Cardiac muscle cell (in vitro differentiated cells and primary cell): ENCODE data around the gene CCDC74A. TPM values are rescaled to one million over a fixed set of nuclear protein-coding genes. Genes with fewer than 3 reads are reported as not detected.
"Not testable (repeated sequence)": the region's sequence is repeated elsewhere in the genome, so short reads cannot be mapped to it uniquely, and the experiment has no call there.

Experiments used
- DNase-seq, 2 donors: peaks; one replicate each; pipeline versions ENCODE4 v3.0.0 to v3.0.0-alpha.2; 2010 to 2017; ENCODE audit warnings: low read depth in 1 of 2, low spot score in 1 of 2
- H3K27ac ChIP-seq: fragments of 200-600 bp; sonication (generic); 2 replicates; pipeline ENCODE4 v1.5.1; 2016
- H3K27me3 ChIP-seq: fragments of 200-600 bp; sonication (generic); 2 replicates; pipeline ENCODE4 v1.6.0; 2016; ENCODE audit warnings: control low read depth
- H3K36me3 ChIP-seq: fragments of 200-600 bp; sonication (generic); 2 replicates; pipeline ENCODE4 v1.5.1; 2016; ENCODE audit warnings: control low read depth
- H3K4me1 ChIP-seq: fragments of 200-600 bp; sonication (generic); 2 replicates; pipeline ENCODE4 v1.8.1; 2017; ENCODE audit warnings: low read depth, mild to moderate bottlenecking, mixed run types
- H3K4me3 ChIP-seq: fragments of 200-600 bp; sonication (generic); 2 replicates; pipeline ENCODE4 v1.5.1; 2016; ENCODE audit warnings: mild to moderate bottlenecking
- H3K9me3 ChIP-seq: fragments of 200-600 bp; sonication (generic); 2 replicates; pipeline ENCODE4 v1.5.1; 2017; ENCODE audit warnings: low read depth, mild to moderate bottlenecking, control low read depth
- polyA plus RNA-seq: library from polyadenylated mRNA; unstranded; fragments of >200 nt; fragmentation: Nextera tagmentation; extraction: Ambion mirVana; gene quantifications from 2 replicates; pipeline ENCODE4 v1.2.1, GENCODE V29; 2016
- total RNA-seq: library from RNA; depleted of rRNA; stranded (reverse); fragments of >200 nt; gene quantifications from 2 replicates; pipeline ENCODE4 v1.2.3, GENCODE V29; 2016

The CCDC74A gene
- total RNA-seq (6.3 and 20.6 TPM in 2 replicates), polyA plus RNA-seq (9.6 and 10.4 TPM in 2 replicates)

GRCh38 chr2:131527131-131528001 is at the start of gene CCDC74A:
Gene CCDC74A (plus strand): TSS chr2:131527888. CDS start chr2:131527971, 83 bp downstream.
- peak within 1 kb of the TSS; percentile 34 for H3K4me3 ChIP-seq
- H3K27me3 ChIP-seq, H3K36me3 ChIP-seq, H3K27ac ChIP-seq, H3K9me3 ChIP-seq, H3K4me1 ChIP-seq: not testable (repeated sequence)
- peak; percentile 62 for DNase-seq

DNA sequence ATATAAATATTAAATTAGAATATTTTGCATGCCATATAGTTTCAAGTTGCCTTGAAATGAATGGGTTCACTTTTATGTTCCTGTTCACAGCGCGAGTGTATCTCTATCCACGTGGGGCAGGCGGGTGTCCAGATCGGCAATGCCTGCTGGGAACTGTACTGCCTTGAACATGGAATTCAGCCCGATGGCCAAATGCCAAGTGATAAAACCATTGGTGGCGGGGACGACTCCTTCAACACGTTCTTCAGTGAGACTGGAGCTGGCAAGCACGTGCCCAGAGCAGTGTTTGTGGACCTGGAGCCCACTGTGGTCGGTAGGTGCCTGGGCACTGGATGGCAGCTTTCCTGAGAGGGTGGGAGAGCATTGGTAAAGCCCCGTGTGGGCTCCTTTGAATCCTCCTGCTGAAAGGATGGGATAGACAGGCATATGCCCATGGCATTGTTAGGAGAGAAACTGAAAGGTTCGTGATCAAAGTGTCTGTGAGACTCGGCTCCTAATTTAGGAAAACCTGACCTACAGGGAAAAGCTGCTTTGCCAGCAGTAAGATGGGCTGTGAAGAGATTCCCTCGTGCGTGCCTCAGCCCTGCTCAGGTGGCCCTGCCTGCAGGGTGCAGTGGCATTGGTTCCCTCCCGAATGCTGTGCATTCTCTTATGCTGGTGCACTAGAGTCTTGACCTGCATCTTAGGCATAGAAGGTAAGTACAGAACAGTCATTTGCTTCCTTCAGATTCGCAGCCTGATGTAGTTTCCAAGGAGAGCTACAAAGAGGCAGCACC is 49.4 kb upstream of the CCDC74A start:
- H3K4me3 ChIP-seq, H3K9me3 ChIP-seq, H3K4me1 ChIP-seq, H3K36me3 ChIP-seq, H3K27me3 ChIP-seq, H3K27ac ChIP-seq: not testable (repeated sequence)
- DNase-seq, result peak in 1 of 2 donors; percentile 27

GRCh38 chr2:131478850-131479461 is 48.7 kb upstream of the CCDC74A start:
- H3K27me3 ChIP-seq, H3K36me3 ChIP-seq, H3K4me1 ChIP-seq, DNase-seq, H3K27ac ChIP-seq, H3K9me3 ChIP-seq, H3K4me3 ChIP-seq: not testable (repeated sequence)

DNA sequence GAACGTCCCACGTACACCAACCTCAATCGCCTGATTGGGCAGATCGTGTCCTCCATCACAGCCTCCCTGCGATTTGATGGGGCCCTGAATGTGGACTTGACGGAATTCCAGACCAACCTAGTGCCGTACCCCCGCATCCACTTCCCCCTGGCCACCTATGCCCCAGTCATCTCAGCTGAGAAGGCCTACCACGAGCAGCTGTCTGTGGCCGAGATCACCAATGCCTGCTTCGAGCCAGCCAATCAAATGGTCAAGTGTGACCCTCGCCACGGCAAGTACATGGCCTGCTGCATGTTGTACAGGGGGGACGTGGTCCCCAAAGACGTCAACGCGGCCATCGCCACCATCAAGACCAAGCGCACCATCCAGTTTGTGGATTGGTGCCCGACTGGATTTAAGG is 47.3 kb upstream of the CCDC74A start:
- not testable (repeated sequence) for DNase-seq, H3K4me3 ChIP-seq, H3K27me3 ChIP-seq, H3K36me3 ChIP-seq, H3K9me3 ChIP-seq, H3K27ac ChIP-seq, H3K4me1 ChIP-seq

DNA sequence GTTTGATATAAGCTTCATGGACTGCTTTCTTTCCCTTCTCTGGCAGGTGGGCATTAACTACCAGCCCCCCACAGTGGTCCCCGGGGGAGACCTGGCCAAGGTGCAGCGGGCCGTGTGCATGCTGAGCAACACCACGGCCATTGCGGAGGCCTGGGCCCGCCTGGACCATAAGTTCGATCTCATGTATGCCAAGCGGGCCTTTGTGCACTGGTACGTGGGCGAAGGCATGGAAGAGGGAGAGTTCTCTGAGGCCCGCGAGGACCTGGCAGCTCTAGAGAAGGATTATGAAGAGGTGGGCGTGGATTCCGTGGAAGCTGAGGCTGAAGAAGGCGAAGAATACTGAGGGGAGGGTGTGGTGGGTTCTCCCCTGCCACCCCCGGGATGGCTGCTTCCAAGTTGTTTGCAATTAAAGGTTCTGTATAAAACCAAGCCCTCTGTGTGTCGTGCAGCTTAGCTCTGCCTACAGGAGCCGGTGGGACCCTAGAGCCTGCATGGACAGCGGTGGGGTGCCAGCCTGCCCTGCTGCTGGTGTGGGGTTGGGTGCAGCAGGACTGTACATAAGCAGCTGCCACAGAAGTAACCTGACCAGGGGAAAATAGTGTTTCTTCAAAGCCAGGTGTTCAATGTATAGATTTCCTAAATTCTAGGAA is 45.1 kb upstream of the CCDC74A start:
- H3K27ac ChIP-seq, H3K9me3 ChIP-seq, H3K27me3 ChIP-seq, H3K4me1 ChIP-seq, H3K4me3 ChIP-seq, DNase-seq, H3K36me3 ChIP-seq: not testable (repeated sequence)

GRCh38 chr2:131483981-131484820 is 43.5 kb upstream of the CCDC74A start:
- H3K4me3 ChIP-seq, H3K9me3 ChIP-seq, H3K27ac ChIP-seq, H3K27me3 ChIP-seq, DNase-seq, H3K36me3 ChIP-seq, H3K4me1 ChIP-seq: not testable (repeated sequence)

GRCh38 chr2:131484906-131485460 is 42.7 kb upstream of the CCDC74A start:
- H3K9me3 ChIP-seq, H3K27ac ChIP-seq, H3K36me3 ChIP-seq, DNase-seq, H3K27me3 ChIP-seq, H3K4me3 ChIP-seq, H3K4me1 ChIP-seq: not testable (repeated sequence)

DNA sequence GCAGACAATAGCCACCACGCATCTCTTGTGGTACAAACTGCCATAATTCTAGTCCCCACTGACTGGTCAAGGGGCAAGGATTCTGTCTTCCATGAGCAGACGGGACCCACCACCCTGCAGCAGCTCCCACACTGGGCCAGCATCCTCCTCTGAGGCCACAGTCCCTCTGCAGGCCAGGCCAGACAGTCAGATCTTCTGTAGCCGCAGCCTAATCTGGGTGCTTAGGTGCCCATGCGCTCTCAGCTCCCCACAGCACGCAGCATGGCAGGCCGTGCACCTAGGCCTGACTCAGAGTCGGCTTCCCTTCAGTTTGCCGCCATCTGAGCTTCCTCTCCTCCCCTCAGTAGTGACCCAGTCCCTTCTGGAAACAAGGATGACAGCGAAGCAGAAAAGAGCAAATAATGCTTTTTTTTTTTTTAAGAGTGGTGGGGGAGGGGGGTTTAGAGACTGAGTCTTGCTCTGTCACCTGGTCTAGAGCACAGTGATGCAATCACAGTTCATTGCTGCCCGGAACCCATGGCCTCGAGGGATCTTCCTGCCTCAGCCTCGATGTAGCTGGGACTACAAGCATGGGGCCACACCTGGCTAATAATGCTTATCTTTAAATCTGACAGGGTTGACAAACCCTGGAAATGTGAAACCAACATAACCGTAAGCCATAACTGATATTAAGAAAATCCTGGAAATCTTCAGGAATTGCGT is 41.3 kb upstream of the CCDC74A start:
- H3K36me3 ChIP-seq, H3K27me3 ChIP-seq, H3K4me3 ChIP-seq, H3K4me1 ChIP-seq, H3K27ac ChIP-seq, DNase-seq, H3K9me3 ChIP-seq: not testable (repeated sequence)
